GM19351 (cell line): ENCODE data around the gene AGER.

Experiments used
- ATAC-seq: cut with Tn5 transposase; IDR thresholded peaks from one replicate; pipeline ENCODE4 v1.9.1; 2021; ENCODE audit warnings: mild to moderate bottlenecking, moderate library complexity; ENCODE audit not compliant: unreplicated experiment

AGER gene

DNA sequence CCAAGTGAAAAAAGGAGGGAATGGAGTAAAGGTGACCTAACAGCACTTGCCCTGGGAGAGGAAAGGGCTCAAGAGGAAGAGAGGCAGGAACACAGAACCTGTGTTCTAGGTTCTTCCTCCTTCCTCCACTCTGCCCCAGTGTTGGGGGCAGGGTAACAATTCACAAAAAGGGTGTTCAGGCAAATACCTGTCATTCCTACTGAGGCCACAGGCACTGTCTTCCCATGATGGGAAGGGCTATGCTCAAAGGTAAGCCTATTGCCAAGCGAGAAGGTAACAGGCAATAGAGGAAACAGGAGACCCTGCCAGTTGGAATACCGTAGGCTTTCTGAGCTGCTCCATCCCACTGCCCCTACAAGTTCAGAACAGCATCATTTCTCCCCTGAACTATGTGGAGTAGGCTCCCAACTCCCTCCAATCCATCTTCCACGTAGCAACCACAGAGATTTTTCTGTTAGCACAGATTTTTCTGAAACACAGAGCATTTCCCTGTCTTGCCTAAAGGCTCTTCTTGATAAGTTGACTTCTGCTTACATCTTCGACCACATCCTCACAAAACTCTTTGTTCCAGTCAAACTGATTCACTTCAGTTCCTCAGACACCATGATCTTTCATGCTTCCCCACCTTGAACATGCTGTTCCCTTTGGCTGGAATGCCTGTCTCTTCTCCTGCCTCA, 10.9 kb downstream of the AGER start:
- no peak for ATAC-seq

DNA sequence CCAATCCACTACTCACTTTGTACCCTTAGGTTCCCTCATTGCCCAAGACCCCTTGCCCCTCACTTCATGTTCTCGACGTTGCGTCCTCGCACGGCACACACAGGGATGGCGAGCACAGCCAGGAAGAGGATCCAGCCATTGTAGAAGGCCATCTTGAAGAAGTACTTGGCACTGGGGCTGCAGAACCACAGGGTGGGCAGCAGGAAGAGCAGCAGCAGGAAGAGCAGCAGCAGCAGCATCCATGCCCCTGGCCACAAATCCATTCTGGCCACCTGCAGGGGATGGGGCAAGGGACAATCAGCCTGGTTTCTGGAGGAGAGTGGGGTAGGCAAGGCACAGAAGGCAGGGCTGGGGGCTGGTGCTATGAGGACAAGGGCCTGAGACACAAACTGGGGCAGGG, 12.8 kb downstream of the AGER start:
- no peak for ATAC-seq

GRCh38 chr6:32170294-32170693, 13.8 kb downstream of the AGER start:
- no peak for ATAC-seq

DNA sequence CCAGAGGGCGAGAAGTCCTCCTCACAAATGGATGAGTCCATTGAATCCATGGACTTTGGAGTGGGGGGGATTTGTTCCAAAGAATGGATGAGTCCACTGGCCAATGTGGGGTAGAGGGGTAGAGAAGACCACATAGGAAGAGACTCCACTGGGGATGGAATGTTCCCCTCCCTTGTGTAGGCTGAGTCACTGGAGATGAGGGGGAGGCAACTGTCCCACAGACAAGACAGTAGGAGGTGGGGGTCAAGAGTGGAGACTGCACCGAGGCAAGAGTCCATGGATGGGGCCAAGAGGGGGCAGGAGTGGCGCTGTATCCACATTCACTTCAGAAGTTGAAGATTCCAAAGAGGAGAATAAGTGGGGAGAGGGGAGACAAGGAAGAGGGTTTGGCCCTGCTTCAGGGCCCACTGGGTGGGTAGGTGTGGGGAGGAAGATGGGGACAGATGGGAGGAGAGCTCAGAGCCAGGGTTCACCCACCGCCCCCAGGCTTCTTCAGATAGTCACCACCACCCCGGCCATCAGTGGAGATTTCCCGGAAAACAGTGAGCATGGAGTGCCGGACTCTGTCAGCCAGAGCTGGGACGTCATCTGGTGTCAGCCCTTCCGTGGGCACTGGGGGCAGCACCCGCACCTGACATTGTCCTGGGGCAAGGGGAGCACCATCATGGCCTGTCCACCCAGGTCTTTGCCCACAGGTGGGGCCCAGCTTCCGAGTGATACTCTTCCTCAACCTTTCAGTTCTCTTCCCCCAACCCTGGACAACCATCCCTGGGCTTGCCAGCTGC, 15.1 kb downstream of the AGER start:
- ATAC-seq, result no peak

DNA sequence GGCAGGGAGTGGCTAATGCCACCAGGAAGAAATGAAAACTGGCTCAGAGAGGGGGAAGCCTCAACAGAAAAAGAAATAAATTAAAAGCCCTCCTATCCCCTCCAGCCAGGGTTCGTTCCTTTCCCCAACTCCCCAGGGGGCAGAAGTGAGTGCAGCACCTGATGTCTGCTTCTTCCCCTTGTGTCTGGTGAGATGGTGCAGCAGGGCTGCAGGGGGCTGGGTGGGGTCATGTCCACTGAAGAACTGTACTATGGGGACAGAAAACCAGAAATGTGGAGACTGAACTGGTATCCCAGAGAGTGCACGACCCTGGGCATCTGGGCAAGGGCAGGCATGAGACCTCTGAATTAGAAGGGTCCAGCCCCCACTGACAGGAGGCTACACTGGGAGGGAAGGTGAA, 15.7 kb downstream of the AGER start:
- no peak for ATAC-seq

- ATAC-seq, result no peak
Observed at GRCh38 chr6:32167761-32168262, 16.2 kb downstream of the AGER start.

DNA sequence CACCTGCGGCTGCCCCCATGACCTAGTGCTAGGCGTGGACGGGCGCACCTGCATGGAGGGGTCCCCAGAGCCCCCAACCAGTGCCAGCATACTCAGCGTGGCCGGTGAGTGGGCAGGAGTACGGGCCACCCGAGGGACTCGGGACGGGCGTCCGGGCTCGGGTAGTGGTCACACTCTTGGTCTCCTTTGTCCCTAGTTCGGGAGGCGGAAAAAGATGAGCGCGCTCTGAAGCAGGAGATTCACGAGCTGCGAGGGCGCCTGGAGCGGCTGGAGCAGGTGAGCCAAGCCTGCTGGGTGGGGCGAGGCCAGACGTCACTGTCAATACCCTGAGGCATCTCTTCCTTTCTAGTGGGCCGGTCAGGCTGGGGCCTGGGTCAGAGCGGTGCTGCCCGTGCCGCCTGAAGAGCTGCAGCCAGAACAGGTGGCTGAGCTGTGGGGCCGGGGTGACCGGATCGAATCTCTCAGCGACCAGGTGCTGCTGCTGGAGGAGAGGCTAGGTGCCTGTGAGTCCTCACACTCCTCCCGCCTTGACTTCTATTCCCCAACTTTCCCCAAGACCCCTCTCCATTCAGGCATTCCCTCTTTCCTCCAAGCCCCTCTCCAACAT, 16.8 kb downstream of the AGER start:
- no peak for ATAC-seq

DNA sequence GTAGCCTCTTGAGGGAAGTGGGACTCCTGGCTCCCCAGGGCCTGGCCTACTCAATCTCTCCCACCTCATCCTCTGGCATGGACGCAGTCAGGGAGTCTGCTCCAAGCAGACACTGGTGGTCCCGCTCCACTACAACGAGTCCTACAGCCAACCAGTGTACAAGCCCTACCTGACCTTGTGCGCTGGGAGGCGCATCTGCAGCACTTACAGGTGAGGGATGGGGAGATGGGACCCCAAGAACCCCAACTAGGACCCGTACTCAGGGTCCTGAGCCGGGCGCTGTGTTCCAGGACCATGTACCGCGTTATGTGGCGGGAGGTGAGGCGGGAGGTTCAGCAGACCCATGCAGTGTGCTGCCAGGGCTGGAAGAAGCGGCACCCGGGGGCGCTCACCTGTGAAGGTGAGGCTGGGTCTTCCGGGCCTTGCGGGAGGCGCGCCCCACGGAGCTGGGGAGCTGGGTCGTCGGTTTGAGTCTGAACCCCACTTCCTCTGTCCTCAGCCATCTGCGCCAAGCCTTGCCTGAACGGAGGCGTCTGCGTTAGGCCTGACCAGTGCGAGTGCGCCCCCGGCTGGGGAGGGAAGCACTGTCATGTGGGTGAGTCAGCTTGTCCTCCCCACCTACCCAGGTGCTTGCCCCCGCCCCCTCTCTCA, 17.5 kb downstream of the AGER start:
- ATAC-seq, result no peak

GRCh38 chr6:32164295-32164694, 19.8 kb downstream of the AGER start, which contains the start of gene EGFL8:
EGFL8 (plus strand) TSS chr6:32164595; CDS start chr6:32166166, 1,571 bp downstream.
- no peak for ATAC-seq

GRCh38 chr6:32163559-32164258, 20.3 kb downstream of the AGER start:
- ATAC-seq, result no peak

- ATAC-seq, result no peak
Observed at GRCh38 chr6:32158052-32158451, 26.0 kb downstream of the AGER start.

DNA sequence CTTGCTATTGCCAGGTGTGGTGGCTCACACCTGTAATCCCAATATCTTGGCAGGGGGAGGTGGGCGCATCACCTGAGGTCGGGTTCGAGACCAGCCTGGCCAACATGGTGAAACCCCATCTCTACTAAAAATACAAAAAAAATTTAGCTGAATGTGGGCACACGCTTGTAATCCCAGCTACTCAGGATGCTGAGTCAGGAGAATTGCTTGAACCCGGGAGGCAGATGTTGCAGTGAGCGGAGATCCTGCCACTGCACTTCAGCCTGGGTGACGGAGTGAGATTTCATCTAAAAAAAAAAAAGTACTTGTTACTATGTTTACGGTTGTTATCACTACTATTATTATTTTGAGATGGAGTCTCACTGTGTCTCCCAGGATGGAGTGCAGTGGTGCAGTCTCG, 27.2 kb downstream of the AGER start:
- no peak for ATAC-seq

DNA sequence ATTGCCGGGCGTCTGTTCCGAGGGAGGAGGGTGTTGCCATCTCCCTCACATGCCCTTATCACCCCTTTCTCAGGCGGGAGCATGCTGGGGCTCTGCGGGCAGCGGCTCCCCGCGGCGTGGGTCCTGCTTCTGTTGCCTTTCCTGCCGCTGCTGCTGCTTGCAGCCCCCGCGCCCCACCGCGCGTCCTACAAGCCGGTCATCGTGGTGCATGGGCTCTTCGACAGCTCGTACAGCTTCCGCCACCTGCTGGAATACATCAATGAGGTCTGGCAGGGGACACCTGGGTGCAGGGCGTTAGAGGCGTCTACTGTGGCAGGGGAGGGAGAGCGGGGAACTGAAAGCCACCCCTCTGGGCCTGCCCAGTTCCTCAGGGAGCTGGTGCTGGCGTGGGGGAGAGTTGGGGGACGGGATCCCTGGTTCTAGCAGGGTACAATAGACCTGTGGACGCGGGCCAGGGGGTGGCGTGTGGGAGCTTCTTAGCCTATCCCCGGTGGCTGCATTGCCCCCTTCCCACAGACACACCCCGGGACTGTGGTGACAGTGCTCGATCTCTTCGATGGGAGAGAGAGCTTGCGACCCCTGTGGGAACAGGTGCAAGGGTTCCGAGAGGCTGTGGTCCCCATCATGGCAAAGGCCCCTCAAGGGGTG, 29.4 kb downstream of the AGER start:
- ATAC-seq, result peak; percentile 56

- ATAC-seq, result no peak
Observed at GRCh38 chr6:32153564-32154513, 30.2 kb downstream of the AGER start, which contains the start of gene PPT2. PPT2 (plus strand) TSS chr6:32154141; CDS start chr6:32154595, 454 bp downstream.

DNA sequence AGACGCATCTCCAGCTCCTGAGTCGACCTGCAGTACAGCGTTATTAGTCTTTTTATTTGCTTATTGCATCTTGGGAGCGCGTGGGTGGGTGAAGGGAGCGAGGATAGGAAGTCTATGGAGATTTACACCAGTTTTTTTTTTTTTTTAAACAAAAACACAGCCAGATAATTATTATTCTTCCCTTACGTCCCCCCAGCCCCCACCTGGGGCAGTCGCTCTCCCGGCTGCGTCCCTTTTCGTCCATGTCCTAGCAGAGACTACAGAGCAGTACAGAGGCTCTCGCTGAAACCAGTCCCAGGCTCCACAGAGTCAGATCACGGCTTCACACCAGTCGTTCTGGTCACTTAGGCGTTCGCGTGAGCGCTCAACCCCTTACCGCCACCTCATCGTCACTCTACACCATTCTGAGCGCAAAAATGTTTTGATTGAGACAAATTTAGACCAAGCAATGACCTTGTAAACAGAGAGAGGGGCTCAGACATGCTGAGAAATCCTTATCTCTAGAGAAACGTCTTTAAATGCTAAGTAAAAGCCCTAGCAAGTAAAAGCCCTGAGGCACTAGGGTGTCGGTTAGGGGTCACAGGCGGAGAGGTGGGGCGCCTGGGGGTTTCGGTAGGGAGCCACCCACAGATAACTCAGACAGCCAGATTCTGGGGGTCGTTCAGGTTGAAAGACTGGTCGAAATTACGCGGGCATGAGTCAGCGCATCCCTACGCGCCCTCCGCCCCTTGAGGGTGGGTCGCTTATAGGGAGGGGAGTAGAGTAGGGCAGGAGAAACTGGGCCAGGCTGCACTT, 31.1 kb downstream of the AGER start:
- ATAC-seq, result no peak

DNA sequence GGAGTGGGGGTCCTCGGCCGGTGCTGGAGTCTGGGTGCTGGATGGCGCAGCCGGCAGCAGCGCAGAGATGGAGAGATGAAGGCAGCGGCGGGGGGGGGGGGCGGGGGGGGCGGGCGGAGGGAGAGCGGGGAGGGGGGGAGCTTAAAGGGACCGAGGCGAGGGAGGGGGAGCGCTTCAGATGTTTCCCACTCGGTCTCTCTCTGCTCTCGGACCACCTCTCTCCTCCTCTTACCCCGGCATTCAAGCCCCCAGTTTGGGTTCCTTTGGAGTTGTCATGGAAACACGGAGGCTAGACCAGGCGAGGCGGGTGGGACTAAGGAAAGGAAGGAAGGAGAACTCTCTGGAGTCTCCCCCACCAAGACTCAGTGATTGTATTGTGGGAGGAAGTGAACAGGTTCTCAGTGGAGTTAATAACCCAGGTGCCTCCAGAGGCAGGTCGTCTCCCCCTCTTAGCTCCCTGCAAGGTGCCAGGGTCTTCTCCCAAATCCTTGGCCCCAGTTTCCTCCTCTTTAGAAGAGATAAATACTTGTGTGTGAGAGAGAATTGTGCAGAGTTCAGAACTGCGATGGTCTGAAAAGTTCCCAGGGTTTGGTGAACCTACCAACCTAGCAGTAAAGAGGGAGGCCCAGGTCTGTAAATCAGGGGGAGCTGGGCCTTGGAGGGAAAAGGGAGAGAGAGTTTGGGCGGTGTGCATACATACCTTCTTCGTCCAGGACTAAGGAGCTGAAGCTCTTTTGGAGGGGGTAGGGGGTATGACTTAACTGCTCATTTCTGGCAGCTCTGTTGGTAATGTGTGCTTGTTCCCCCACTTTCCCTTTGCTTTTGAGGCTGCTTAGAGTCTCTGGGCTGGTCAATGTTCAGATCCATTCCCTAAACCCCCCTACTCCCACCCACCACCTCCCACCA, 31.9 kb downstream of the AGER start, which contains the start of gene PRRT1:
PRRT1 (minus strand) TSS at position 77 of the 906 bp plus-strand sequence. CDS start 112 bp downstream, outside the sequence.
- ATAC-seq, result no peak
